Activated CD8-positive, alpha-beta T cell treated with anti-CD3 and anti-CD28 coated beads, Interleukin-2, amount 10 ng/mL, durations not matched to agents 7 days and 5 days (primary cell): ENCODE results near the gene ARHGAP26. TPM values are rescaled to one million over a fixed set of nuclear protein-coding genes. Genes with fewer than 3 reads are reported as not detected.

Experiments used
- ATAC-seq: fragments of 150-1000 bp; cut with Tn5 transposase; one replicate; pipeline ENCODE4 v1.10.0; 2021; ENCODE audit warnings: moderate library complexity
- CTCF ChIA-PET: fragments of 350-600 bp; sonication (Branson Sonifier 250); formaldehyde crosslinking; loops from one replicate; lab custom pipeline; 2021; ENCODE audit warnings: antibody characterized with exemption; lab: Charles Lee
- POLR2A ChIA-PET: fragments of 350-600 bp; sonication (Branson Sonifier 250); formaldehyde crosslinking; loops from one replicate; lab custom pipeline; 2021; ENCODE audit warnings: antibody characterized with exemption; lab: Charles Lee
- DNase-seq: peaks from one replicate; pipeline ENCODE4 v3.0.0-alpha.2; 2020
- H3K27ac Mint-ChIP-seq: one replicate; pipeline ENCODE4 v1.8.0; 2021; ENCODE audit warnings: mild to moderate bottlenecking, mixed read lengths
- H3K27me3 Mint-ChIP-seq: one replicate; pipeline ENCODE4 v1.8.0; 2021; ENCODE audit warnings: low read depth, mixed read lengths
- H3K36me3 Mint-ChIP-seq: one replicate; pipeline ENCODE4 v1.8.0; 2021; ENCODE audit warnings: low read depth, mixed read lengths
- H3K4me1 Mint-ChIP-seq: one replicate; pipeline ENCODE4 v1.8.0; 2021; ENCODE audit warnings: low read depth, mixed read lengths
- H3K4me3 Mint-ChIP-seq: one replicate; pipeline ENCODE4 v1.8.0; 2021; ENCODE audit warnings: mild to moderate bottlenecking, mixed read lengths
- H3K9me3 Mint-ChIP-seq: one replicate; pipeline ENCODE4 v1.8.0; 2022; ENCODE audit warnings: mixed read lengths; ENCODE audit not compliant: insufficient read depth
- total RNA-seq, 2 experiments: library from RNA; stranded (reverse); gene quantifications; one replicate each; pipeline ENCODE4 v1.2.3, GENCODE V29; 2021

ARHGAP26 gene
- total RNA-seq, 2 experiments from 2014 or later: 25.4 to 30.3 TPM

DNA sequence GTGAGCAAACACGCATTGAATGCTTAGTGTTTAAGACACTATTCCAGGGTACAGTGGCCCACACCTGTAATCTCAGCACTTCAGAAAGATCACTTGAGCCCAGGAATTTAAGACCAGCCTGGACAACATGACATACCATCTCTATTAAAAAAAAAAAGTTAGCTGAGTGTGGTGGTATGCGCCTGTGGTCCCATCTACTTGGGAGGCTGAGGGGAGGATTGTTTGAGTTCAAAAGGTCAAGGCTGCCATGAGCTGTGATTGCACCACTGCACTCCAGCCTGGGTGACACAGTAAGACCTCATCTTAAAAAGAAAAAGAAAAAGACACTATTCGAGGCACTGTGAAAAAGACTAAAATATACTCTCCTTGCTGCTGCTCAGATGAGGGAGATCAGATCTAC is 392.6 kb downstream of the ARHGAP26 start:
- ATAC-seq (no peak), DNase-seq (no peak)
- no peak overlapping the region for H3K4me3 Mint-ChIP-seq
- no peak overlapping the region for H3K27ac Mint-ChIP-seq
- no peaks in the 10 kb centered on the region for H3K27me3 Mint-ChIP-seq
- ChIA-PET CTCF (no interaction called here), POLR2A (no interaction called here)
- no peaks in the 10 kb centered on the region for H3K9me3 Mint-ChIP-seq
- no peaks in the 10 kb centered on the region for H3K4me1 Mint-ChIP-seq
- peaks cover 6% of the 10 kb centered on the region for H3K36me3 Mint-ChIP-seq

DNA sequence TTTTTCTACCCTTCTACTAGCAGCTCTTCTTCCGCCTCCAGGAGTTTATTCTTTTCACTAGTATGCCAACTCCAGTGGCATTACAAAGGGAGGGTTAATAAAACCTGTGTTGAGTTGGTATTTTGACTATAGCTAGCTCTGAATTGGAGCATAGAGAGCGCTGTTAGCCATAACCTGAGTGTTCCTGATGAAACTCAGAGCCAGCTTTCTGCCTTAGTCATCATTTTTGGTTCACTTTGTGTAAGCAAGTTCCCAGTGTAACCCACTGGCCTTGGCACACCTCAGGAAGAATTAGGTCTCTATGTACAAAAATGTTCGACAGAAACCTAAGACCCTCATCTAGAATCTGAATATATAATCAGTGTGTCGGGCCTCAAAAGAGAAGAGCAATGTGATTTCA is 394.4 kb downstream of the ARHGAP26 start:
- no peaks in the 10 kb centered on the region for H3K27me3 Mint-ChIP-seq
- DNase-seq (no peak), ATAC-seq (no peak)
- H3K9me3 Mint-ChIP-seq: no peaks in the 10 kb centered on the region
- ChIA-PET CTCF (interaction anchor here (1.2 kb wide), 1 partner anchor 12 kb away, joined by 3 read pairs; no protein-coding TSS in a partner anchor), POLR2A (no interaction called here)
- no peak overlapping the region for H3K4me3 Mint-ChIP-seq
- H3K4me1 Mint-ChIP-seq: no peaks in the 10 kb centered on the region
- H3K36me3 Mint-ChIP-seq: peaks cover 6% of the 10 kb centered on the region
- H3K27ac Mint-ChIP-seq: no peak overlapping the region

DNA sequence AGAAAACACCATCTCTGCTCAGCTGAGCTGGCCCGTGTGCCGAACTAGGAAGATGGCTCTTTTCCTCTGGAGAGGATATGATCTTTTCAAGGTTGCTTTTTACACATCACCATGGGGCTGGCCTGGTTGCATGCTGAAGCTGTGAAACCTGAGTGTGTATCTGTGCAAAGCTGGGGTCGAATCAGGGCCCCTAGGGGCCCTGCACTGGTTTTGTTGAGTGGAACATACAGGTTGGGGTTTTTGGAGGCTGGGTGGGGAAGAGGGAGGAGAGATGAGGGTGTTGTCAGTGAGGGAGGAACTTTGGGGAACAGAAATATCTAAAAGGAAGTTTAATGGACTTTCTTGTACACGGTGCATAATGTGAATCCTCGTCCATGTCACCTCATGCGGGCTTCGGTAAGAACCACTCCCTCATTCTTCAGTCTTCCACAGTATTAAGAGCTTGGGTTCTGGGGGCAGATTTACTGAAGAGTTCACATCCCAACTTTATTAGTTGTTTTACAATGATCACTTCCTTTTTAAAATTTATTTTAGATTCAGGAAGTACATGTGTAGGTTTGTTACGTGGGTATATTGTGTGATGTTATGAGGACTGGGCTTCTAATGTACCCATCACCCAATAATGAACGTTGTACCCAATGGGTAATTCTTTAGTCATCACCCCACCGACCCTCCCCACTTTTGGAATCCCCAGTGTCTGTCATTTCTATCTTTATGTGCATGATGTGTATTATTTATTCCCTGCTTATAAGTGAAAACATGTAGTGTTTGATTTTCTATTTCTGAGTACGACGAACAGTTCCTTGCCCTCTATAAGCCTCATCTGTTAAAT is 395.1 kb downstream of the ARHGAP26 start:
- CTCF ChIA-PET: no interaction called here
- DNase-seq: no peak

DNA sequence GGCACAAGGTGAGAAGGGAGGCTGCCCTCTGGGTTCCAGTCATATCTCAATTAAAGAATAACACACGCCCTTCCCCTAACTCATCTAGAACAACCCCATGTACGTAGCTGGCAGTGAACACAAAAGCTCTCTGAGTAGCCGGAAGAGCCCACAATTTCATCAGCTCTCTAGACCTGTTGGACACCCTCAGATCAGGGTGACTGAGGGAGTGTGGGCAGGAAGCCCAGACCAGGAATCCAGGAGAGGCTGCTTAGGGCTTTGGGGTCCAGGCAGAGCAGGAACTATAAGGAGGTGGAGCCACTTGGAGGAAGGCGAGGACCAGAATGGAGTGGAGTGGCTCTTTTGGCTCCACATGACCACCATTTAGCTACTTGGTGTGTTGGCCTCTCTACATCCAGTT is 395.9 kb downstream of the ARHGAP26 start:
- Mint-ChIP-seq H3K27ac (no peak overlapping the region), H3K4me1 (no peaks in the 10 kb centered on the region), H3K4me3 (no peak overlapping the region), H3K36me3 (peaks cover 6% of the 10 kb centered on the region), H3K27me3 (no peaks in the 10 kb centered on the region), H3K9me3 (no peaks in the 10 kb centered on the region)
- no peak for ATAC-seq
- ChIA-PET POLR2A (no interaction called here), CTCF (no interaction called here)
- no peak for DNase-seq

More for the DNA sequence above, 395.1 kb downstream of the ARHGAP26 start:
- Mint-ChIP-seq H3K4me3 (no peak overlapping the region), H3K36me3 (peaks cover 6% of the 10 kb centered on the region), H3K27ac (no peak overlapping the region), H3K27me3 (no peaks in the 10 kb centered on the region), H3K4me1 (no peaks in the 10 kb centered on the region), H3K9me3 (no peaks in the 10 kb centered on the region)
- no peak for ATAC-seq
- POLR2A ChIA-PET: no interaction called here

DNA sequence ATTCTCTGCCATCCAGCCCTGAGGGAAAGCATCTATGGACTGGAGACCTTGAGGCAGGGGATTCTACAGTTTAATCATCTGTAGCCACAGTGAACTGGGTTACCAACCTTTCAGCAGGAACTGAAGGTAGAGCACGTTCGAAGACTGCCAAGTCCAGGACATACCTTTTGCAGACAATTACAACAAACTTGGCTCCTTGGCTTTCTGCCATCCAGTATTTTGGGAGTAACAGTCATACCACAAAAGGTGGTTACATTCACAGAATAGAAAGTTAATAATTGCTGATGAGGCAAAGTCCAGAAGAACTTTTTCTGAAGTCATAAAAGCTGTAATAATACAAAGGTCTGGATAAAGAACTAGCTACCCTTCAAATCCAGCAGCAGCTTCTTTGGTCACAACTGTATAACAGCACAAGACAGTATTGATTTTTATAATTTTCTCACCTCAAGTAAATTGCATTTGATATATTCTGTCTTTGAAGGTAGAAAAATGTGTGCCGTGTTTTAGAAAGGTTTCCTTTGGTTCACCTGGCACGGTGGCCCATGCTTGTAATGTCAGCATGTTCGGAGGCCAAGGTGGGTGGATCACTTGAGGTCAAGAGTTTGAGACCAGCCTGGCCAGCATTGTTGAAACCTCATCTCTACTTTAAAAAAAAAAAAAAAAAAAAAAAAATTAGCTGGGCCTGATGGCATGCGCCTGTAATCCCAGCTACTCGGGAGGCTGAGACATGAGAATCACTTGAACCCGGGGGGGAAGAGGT is 396.7 kb downstream of the ARHGAP26 start:
- no peaks in the 10 kb centered on the region for H3K27me3 Mint-ChIP-seq
- ChIA-PET CTCF (interaction anchor here (1.0 to 1.4 kb wide), 2 partner anchors 10 to 164 kb away, joined by 3 to 4 read pairs; no protein-coding TSS in a partner anchor), POLR2A (no interaction called here)
- no peaks in the 10 kb centered on the region for H3K9me3 Mint-ChIP-seq
- H3K4me3 Mint-ChIP-seq: no peak overlapping the region
- DNase-seq (no peak), ATAC-seq (no peak)
- H3K27ac Mint-ChIP-seq: no peak overlapping the region
- no peaks in the 10 kb centered on the region for H3K4me1 Mint-ChIP-seq
- peaks cover 6% of the 10 kb centered on the region for H3K36me3 Mint-ChIP-seq

DNA sequence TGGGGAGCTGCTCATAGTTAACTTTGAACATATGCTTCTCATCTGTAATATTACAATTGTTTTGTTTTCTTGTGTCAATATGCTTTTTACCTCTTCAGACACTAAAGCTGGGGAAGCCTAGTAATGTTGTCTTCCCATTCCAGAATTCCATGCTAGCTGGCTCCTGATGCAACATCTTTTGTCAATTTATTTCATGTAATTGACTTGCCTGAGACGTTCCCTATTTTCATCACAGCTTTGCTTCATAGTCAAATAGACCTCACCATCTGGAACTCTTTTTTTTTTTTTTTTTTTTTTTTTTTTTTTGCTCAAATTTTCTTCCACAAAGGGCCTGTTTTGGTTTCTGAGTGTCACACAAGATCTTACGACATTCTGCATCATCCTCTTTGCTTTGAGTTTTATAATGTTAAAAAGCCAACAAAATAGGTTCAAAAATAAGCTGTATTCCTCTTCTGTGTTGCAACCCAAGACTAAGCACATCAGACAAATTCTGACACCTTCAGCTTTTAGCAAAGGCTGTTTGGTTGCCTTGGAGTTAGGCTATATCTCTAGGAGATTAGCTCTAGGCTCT is 398.1 kb downstream of the ARHGAP26 start:
- ChIA-PET POLR2A (no interaction called here), CTCF (interaction anchor here (0.9 to 1.4 kb wide), 3 partner anchors 11 to 166 kb away, joined by 3 to 4 read pairs (median 3); no protein-coding TSS in a partner anchor)
- H3K9me3 Mint-ChIP-seq: no peaks in the 10 kb centered on the region
- DNase-seq (no peak), ATAC-seq (no peak)
- H3K4me1 Mint-ChIP-seq: no peaks in the 10 kb centered on the region
- H3K27ac Mint-ChIP-seq: no peak overlapping the region
- no peaks in the 10 kb centered on the region for H3K36me3 Mint-ChIP-seq
- H3K27me3 Mint-ChIP-seq: no peaks in the 10 kb centered on the region
- no peak overlapping the region for H3K4me3 Mint-ChIP-seq

DNA sequence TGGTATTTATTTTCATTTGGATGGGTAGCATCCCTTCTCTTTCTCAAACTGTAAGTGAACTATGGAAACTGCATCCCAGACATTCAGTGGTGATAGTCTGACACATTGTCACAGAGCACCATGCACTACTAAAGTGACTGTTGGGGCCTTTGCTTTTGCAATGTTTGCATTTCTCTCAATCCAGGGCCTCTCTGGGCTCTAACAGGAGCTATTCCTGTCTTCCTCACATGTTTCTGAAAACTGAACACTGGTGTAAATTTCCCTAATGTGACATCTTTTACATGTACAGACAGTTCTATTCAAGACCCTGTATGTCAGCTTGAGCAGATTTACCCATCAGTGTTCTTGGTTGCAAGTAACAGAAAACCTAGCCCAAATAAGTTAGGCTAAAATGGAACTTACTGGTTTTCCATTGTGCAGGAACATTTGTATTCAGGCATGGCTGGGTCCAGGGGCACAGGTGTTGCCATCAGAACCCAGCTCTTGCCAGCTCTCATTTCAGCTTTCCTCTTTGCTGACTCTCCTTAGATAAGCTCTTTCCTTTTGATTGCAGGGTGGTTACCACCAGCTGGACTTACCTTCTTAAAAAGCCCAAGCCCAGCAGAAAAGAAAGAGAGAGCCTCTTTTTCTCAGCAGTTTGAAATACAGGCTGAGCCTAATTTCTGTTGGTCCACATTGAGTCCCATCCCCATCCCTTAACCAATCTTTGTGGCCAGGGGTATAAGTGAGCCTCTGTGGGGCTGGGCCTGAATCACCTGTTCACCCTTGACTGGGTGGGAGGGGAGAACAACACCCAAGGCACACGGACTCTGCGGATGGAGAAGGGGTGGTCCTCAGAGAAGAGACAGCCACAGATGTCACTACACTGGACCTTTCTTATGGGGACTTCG is 399.0 kb downstream of the ARHGAP26 start:
- POLR2A ChIA-PET: no interaction called here
- CTCF ChIA-PET: interaction anchor here (0.9 kb wide), 1 partner anchor 12 kb away, joined by 3 read pairs; no protein-coding TSS in a partner anchor
- Mint-ChIP-seq H3K36me3 (no peaks in the 10 kb centered on the region), H3K27me3 (no peaks in the 10 kb centered on the region), H3K9me3 (no peaks in the 10 kb centered on the region), H3K4me1 (no peaks in the 10 kb centered on the region), H3K27ac (no peak overlapping the region), H3K4me3 (no peak overlapping the region)
- ATAC-seq: no peak
- DNase-seq: no peak

DNA sequence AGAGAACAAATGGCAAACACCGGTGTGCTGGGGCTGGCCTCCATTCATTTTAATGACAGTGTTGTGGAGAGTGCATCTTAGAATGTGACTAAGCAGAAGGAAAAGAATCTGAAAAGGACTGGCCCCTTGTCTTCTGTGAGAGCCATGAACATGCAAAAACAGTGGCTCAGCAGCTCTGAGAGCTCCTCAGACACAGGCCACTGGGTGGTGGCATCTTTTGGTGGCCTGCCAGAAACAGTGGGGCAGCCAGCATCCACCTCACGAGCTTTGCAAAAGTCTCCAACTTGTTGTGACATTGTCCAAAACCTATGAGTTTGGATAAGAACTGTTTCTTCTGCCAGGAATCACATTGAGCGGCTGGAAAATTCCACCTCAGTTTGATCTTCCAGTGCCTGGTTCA is 399.9 kb downstream of the ARHGAP26 start:
- ChIA-PET CTCF (no interaction called here), POLR2A (no interaction called here)
- Mint-ChIP-seq H3K27me3 (no peaks in the 10 kb centered on the region), H3K4me3 (no peak overlapping the region), H3K9me3 (no peaks in the 10 kb centered on the region), H3K4me1 (no peaks in the 10 kb centered on the region), H3K27ac (no peak overlapping the region), H3K36me3 (no peaks in the 10 kb centered on the region)
- no peak for DNase-seq
- ATAC-seq: no peak

DNA sequence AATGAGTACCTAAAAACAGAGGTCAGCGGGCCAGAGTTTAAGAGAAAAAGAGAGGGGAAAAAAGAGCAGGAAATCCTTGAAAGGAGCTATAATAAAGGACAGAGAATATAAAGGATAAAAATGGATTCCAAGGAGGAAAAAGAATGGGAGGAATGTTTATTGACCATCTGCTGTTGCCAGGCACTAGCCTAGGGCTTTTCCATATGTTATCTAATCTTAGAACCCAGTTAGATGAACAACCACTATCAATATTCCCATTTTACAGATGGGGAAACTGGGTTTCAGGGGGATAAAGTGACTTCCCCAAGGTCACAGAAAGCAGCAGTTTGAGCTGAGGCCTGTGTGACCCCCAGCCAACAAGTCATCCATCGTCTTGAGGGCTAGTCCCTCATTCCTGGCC is 400.8 kb downstream of the ARHGAP26 start:
- H3K4me1 Mint-ChIP-seq: no peaks in the 10 kb centered on the region
- H3K4me3 Mint-ChIP-seq: no peak overlapping the region
- ChIA-PET POLR2A (no interaction called here), CTCF (interaction anchor here (0.8 kb wide), 1 partner anchor 1021 kb away, joined by 3 read pairs; no protein-coding TSS in a partner anchor)
- H3K36me3 Mint-ChIP-seq: no peaks in the 10 kb centered on the region
- no peak for ATAC-seq
- H3K27ac Mint-ChIP-seq: no peak overlapping the region
- H3K27me3 Mint-ChIP-seq: no peaks in the 10 kb centered on the region
- H3K9me3 Mint-ChIP-seq: no peaks in the 10 kb centered on the region
- no peak for DNase-seq

DNA sequence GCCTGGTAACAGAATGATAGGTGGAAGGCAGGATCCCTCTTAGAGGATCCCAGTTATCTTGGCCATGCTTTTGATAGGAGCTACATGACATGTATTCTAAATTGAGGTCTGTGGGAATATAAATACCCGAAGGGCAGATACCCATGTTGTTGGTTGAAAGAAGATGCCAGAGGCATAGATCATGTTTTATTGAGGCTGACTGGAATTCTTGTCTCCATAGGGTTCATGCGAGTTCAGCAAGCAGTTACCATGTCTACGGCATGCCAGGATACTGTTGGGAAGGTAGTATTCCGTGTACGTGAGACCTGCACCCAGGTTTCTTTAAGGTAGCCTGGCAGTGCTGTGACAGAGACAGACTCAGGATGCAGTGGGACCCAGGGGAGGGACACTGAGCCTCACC is 402.6 kb downstream of the ARHGAP26 start:
- no peaks in the 10 kb centered on the region for H3K36me3 Mint-ChIP-seq
- H3K4me1 Mint-ChIP-seq: no peaks in the 10 kb centered on the region
- ChIA-PET CTCF (no interaction called here), POLR2A (interaction anchor here (0.8 kb wide), 1 partner anchor 140 kb away, joined by 3 read pairs; no protein-coding TSS in a partner anchor)
- no peak for ATAC-seq
- no peak overlapping the region for H3K4me3 Mint-ChIP-seq
- no peak overlapping the region for H3K27ac Mint-ChIP-seq
- no peaks in the 10 kb centered on the region for H3K9me3 Mint-ChIP-seq
- no peaks in the 10 kb centered on the region for H3K27me3 Mint-ChIP-seq
- DNase-seq: no peak
